RWPE1 (cell line): ENCODE data around the gene ARID1B.

Source experiments
- CTCF ChIA-PET: fragments of 350-600 bp; sonication (Branson Sonifier 250); formaldehyde crosslinking; extraction: SDS; loops from one replicate; lab custom pipeline; 2021; lab: Yijun Ruan, JAX
- POLR2A ChIA-PET: fragments of 400-600 bp; formaldehyde crosslinking; extraction: SDS; loops from one replicate; lab custom pipeline; 2020; ENCODE audit warnings: antibody characterized with exemption; ENCODE audit not compliant: low non-redundant PET; lab: Yijun Ruan, JAX
- DNase-seq: peaks from one replicate; pipeline ENCODE4 v3.0.0; 2012; ENCODE audit warnings: low spot score
- H3K27ac ChIP-seq: fragments of 450-650 bp; 2 replicates; pipeline ENCODE4 v1.5.1; 2017
- TF ChIP-seq, protein P1 (sequence below): fragments of 450-650 bp; conservative IDR thresholded peaks from 2 replicates; pipeline ENCODE4 v1.5.1; 2017; ENCODE audit warnings: low read depth, mild to moderate bottlenecking

Gene ARID1B

GRCh38 chr6:156807795-156808194, 30.6 kb downstream of the ARID1B start:
- CTCF ChIA-PET: no interaction called here
- H3K27ac ChIP-seq: no peak overlapping the region
- TF ChIP-seq, protein P1, sequence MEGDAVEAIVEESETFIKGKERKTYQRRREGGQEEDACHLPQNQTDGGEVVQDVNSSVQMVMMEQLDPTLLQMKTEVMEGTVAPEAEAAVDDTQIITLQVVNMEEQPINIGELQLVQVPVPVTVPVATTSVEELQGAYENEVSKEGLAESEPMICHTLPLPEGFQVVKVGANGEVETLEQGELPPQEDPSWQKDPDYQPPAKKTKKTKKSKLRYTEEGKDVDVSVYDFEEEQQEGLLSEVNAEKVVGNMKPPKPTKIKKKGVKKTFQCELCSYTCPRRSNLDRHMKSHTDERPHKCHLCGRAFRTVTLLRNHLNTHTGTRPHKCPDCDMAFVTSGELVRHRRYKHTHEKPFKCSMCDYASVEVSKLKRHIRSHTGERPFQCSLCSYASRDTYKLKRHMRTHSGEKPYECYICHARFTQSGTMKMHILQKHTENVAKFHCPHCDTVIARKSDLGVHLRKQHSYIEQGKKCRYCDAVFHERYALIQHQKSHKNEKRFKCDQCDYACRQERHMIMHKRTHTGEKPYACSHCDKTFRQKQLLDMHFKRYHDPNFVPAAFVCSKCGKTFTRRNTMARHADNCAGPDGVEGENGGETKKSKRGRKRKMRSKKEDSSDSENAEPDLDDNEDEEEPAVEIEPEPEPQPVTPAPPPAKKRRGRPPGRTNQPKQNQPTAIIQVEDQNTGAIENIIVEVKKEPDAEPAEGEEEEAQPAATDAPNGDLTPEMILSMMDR: no peak
- POLR2A ChIA-PET: no interaction called here
- DNase-seq: no peak

GRCh38 chr6:156808287-156808686, 31.1 kb downstream of the ARID1B start:
- ChIA-PET POLR2A (no interaction called here), CTCF (no interaction called here)
- DNase-seq: no peak
- TF ChIP-seq, protein P1: no peak
- no peak overlapping the region for H3K27ac ChIP-seq

GRCh38 chr6:156809034-156809433, 31.9 kb downstream of the ARID1B start:
- no peak overlapping the region for H3K27ac ChIP-seq
- no peak for DNase-seq
- POLR2A ChIA-PET: no interaction called here
- TF ChIP-seq, protein P1: no peak
- CTCF ChIA-PET: no interaction called here

DNA sequence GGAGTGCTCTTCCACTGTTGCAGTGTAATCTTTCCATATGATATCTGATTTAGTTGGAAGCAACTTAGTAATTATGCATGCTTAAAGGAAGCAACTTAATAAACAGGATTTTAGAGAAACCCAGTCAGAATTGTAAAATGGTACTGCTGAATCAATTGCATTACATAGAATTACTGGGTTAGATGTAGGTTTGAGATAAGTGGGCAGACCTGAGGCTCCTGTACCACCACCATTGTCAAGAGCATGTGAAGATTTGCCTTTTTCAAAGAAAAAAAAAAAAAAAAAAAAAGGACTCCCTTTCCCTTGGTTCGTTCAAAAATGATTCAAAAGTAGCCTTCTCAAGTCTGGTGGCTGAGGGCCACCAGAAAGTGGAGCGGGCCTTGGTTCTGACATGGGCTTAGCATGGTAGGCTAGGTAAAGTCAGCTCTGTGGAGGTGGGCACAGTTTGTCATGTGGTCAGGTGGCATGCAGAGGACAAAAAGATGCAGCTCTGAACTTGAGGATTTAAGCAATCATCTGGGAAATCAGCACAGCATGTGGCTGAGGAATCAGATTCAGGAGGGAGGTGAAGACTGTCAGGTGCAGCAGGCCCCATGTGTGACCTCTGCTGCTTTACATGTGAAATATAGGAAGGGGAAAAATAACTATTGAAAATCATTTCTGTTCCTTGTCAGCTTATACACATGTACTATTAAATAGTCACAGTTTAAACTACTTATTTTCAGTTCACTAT, 32.4 kb downstream of the ARID1B start:
- TF ChIP-seq, protein P1: no peak
- no peak for DNase-seq
- ChIA-PET POLR2A (no interaction called here), CTCF (no interaction called here)
- H3K27ac ChIP-seq: no peak overlapping the region

- ChIA-PET CTCF (interaction anchor here (0.7 kb wide), 1 partner anchor 1389 kb away, joined by 3 read pairs; no protein-coding TSS in a partner anchor), POLR2A (no interaction called here)
- no peak overlapping the region for H3K27ac ChIP-seq
- TF ChIP-seq, protein P1: no peak
- no peak for DNase-seq
Observed at GRCh38 chr6:156814036-156814581, 36.9 kb downstream of the ARID1B start.

GRCh38 chr6:156816505-156816904, 39.3 kb downstream of the ARID1B start:
- DNase-seq: no peak
- ChIA-PET CTCF (no interaction called here), POLR2A (no interaction called here)
- no peak overlapping the region for H3K27ac ChIP-seq
- TF ChIP-seq, protein P1: no peak
